Gastroesophageal sphincter (tissue), 4 donors: ENCODE results near the gene MRPS21. TPM values are rescaled to one million over a fixed set of nuclear protein-coding genes. Genes with fewer than 3 reads are reported as not detected.

Source experiments
- ATAC-seq: fragments of 150-250 bp; one replicate; pipeline ENCODE4 v1.9.1; 2016; ENCODE audit warnings: mild to moderate bottlenecking, moderate library complexity
- H3K27ac ChIP-seq, 4 donors: fragments of 200-600 bp; sonication (generic) in 3 of 4; 1 replicate in 3 of 4; 2 replicates in 1 of 4; pipeline ENCODE4 v1.5.1; 2016 to 2019
- H3K27me3 ChIP-seq: fragments of 200-600 bp; sonication (generic); one replicate; pipeline ENCODE4 v1.5.1; 2019
- H3K36me3 ChIP-seq, 2 donors: fragments of 200-600 bp; sonication (generic); one replicate each; pipeline ENCODE4 v1.5.1; 2019; ENCODE audit warnings: control low read depth in 1 of 2
- H3K4me1 ChIP-seq, 3 donors: fragments of 200-600 bp; sonication (generic); 1 replicate in 2 of 3; 2 replicates in 1 of 3; pipeline ENCODE4 v1.5.1; 2016 to 2019; ENCODE audit warnings: control low read depth in 2 of 3
- H3K4me3 ChIP-seq, 2 donors: fragments of 200-600 bp; sonication (generic); one replicate each; pipeline ENCODE4 v1.5.1; 2019; ENCODE audit warnings: mild to moderate bottlenecking in 1 of 2, moderate library complexity in 1 of 2
- H3K9me3 ChIP-seq, 3 donors: fragments of 200-600 bp; sonication (generic); one replicate each; pipeline ENCODE4 v1.5.1; 2017 to 2019; ENCODE audit warnings: control low read depth in 2 of 3
- CTCF ChIP-seq, 4 experiments: fragments of 200-600 bp in 2 of 4; fragments of 450-650 bp in 2 of 4; sonication (generic) in 1 of 4; IDR thresholded peaks; one replicate each; pipeline ENCODE4 v1.5.1; 2017 to 2019; ENCODE audit warnings: antibody characterized with exemption in 4 of 4, mild to moderate bottlenecking in 2 of 4, moderate library complexity in 2 of 4
- EP300 ChIP-seq: sonication (generic); formaldehyde crosslinking; IDR thresholded peaks from one replicate; pipeline ENCODE4 v1.6.1; 2017; ENCODE audit warnings: antibody characterized with exemption, mild to moderate bottlenecking
- POLR2A ChIP-seq, 2 donors: fragments of 450-650 bp; IDR thresholded peaks; one replicate each; pipeline ENCODE4 v1.6.1; 2017; ENCODE audit warnings: antibody characterized with exemption in 2 of 2, mild to moderate bottlenecking in 2 of 2, moderate library complexity in 1 of 2
- POLR2AphosphoS5 ChIP-seq: sonication (generic); formaldehyde crosslinking; IDR thresholded peaks from one replicate; pipeline ENCODE4 v1.6.1; 2017; ENCODE audit warnings: antibody characterized with exemption
- whole genome bisulfite sequencing, 2 donors: methylation state at CpG; one replicate each; pipeline ENCODE4 v1.1.5; 2018; ENCODE audit warnings: low coverage in 1 of 2; 5-methylcytosine and 5-hydroxymethylcytosine counted together
- total RNA-seq, 4 donors: library from RNA; depleted of rRNA; stranded (reverse); fragments of >200 nt; gene quantifications; one replicate each; pipeline ENCODE4 v1.1.0, GENCODE V29; 2016

The MRPS21 gene
- total RNA-seq, 4 donors from 2014 or later = 36.0 to 59.9 (median 43.4) TPM

GRCh38 chr1:150262388-150263320 is 31.0 kb upstream of the MRPS21 start:
- peaks cover 2 to 44% (median 16%) of the 10 kb centered on the region in 3 donors for H3K4me1 ChIP-seq
- TF ChIP-seq POLR2AphosphoS5 = no peak
- no peak for TF ChIP-seq POLR2A (IDR thresholded peaks at IDR 0.05)
- no peak for TF ChIP-seq CTCF (IDR thresholded peaks at IDR 0.05)
- TF ChIP-seq EP300 = no peak
- no peaks in the 10 kb centered on the region for H3K9me3 ChIP-seq
- ATAC-seq = no peak
- H3K27me3 ChIP-seq = no peaks in the 10 kb centered on the region
- H3K4me3 ChIP-seq = no peak overlapping the region
- 89 to 93% methylated on average over 2 to 4 of the region's 6 CpGs for WGBS, 2 donors
- peaks cover 0 to 36% of the 10 kb centered on the region in 2 donors for H3K36me3 ChIP-seq
- no peak overlapping the region for H3K27ac ChIP-seq

GRCh38 chr1:150263549-150263948 is 30.1 kb upstream of the MRPS21 start:
- TF ChIP-seq POLR2A (IDR thresholded peaks at IDR 0.05) (no peak), POLR2AphosphoS5 (no peak), EP300 (no peak), CTCF (IDR thresholded peaks at IDR 0.05) (no peak)
- Histone ChIP-seq H3K9me3 (no peaks in the 10 kb centered on the region), H3K4me3 (no peak overlapping the region), H3K27me3 (no peaks in the 10 kb centered on the region), H3K27ac (no peak overlapping the region), H3K4me1 (peaks cover 3 to 41% (median 19%) of the 10 kb centered on the region in 3 donors), H3K36me3 (peaks cover 0 to 36% of the 10 kb centered on the region in 2 donors)
- ATAC-seq = no peak
- 63 to 78% methylated on average over 5 of the region's 6 CpGs for WGBS, 2 donors

GRCh38 chr1:150267896-150268295 is 25.8 kb upstream of the MRPS21 start:
- WGBS, 2 donors = 11% methylated on average over 5 of the region's 6 CpGs; no CpG with 5 or more reads in 1 of the 2 donors
- ATAC-seq = no peak

GRCh38 chr1:150268340-150268704 is 25.3 kb upstream of the MRPS21 start:
- Histone ChIP-seq H3K4me1 (peaks cover 3 to 51% (median 24%) of the 10 kb centered on the region in 3 donors), H3K9me3 (no peaks in the 10 kb centered on the region), H3K27ac (peak overlapping the region; percentile 88 to 97 (median 92)), H3K36me3 (peaks cover 0 to 36% of the 10 kb centered on the region in 2 donors), H3K4me3 (peak overlapping the region; percentile 83 to 89), H3K27me3 (no peaks in the 10 kb centered on the region)
- peak; percentile 20 for ATAC-seq
- WGBS, 2 donors = 0% methylated on average over 6 to 14 of the region's 21 CpGs
- TF ChIP-seq POLR2AphosphoS5 = no peak
- no peak for TF ChIP-seq CTCF (IDR thresholded peaks at IDR 0.05)
- no peak for TF ChIP-seq POLR2A (IDR thresholded peaks at IDR 0.05)
- TF ChIP-seq EP300 = no peak

More at GRCh38 chr1:150267896-150268295, 25.8 kb upstream of the MRPS21 start:
- H3K4me1 ChIP-seq = peaks cover 3 to 46% (median 20%) of the 10 kb centered on the region in 3 donors
- H3K4me3 ChIP-seq = peak overlapping the region; percentile 83 to 89
- H3K9me3 ChIP-seq = no peaks in the 10 kb centered on the region
- TF ChIP-seq POLR2AphosphoS5 (no peak), CTCF (IDR thresholded peaks at IDR 0.05) (no peak), POLR2A (IDR thresholded peaks at IDR 0.05) (no peak), EP300 (no peak)
- H3K27me3 ChIP-seq = no peaks in the 10 kb centered on the region
- H3K36me3 ChIP-seq = peaks cover 0 to 36% of the 10 kb centered on the region in 2 donors
- peak overlapping the region; percentile 88 to 97 (median 92) for H3K27ac ChIP-seq
